COLO829 (cell line): ENCODE results near the gene LRRC75B.
"Not testable (repeated sequence)": the region's sequence is repeated elsewhere in the genome, so short reads cannot be mapped to it uniquely, and the experiment has no call there.

Experiments used
- DNase-seq: peaks from one replicate; pipeline ENCODE4 v3.0.0; 2012; ENCODE audit warnings: low spot score

LRRC75B gene, protein sequence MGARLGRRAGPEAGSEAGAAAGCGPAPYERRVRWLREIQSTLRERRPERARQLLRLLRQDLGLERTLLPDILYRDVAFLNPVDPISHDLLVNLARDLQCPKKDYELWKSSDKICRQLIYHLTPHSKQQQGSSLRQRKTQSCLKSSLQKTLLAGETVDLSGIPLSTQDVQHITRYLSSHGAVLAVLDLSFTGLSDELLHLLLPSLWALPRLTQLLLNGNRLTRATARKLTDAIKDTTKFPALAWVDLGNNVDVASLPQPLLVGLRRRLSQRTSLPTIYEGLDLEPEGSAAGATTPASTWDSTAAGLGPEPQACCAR

GRCh38 chr22:24592851-24593558 lies at the start of gene LRRC75B:
Gene LRRC75B (minus strand): TSS chr22:24593073. CDS start chr22:24593039, 34 bp downstream.
- DNase-seq, result peak; percentile 15

DNA sequence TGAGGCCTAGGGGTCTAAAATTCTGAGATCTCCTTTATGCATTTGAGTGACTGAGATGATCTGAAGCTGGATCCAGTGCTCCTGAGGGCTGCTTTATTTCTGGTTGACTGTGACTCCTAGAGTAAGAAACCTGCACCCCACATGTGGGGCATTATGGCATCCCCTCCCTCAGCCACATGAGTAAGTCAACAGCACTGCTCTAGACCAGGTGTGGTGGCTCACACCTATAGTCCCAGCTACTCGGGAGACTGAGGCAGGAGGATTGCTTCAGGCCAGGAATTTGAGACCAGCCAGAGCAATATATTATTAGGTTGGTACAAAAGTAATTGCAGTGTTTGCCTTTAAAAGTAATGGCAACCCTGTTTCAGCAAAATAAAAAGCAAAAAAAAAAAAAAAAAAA lies 49.4 kb upstream of the LRRC75B start:
- not testable (repeated sequence) for DNase-seq

DNA sequence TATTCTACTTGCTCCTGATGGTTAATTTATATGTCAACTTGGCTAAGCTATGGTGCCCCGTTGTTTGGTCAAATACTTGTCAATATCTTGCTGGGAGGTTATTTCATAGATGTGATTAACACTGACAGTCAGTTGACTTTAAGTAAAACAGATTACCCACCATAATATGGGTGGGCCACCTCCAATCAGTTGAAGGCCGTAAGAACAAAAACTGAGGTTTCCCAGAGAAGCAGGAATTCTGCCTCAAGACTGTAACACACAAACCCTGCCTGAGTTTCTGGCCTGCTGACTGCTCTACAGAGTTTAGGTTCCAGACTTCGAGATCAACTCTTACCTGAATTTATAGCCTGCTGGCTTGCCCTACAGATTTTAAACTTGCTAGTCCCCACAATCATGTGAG lies 43.6 kb upstream of the LRRC75B start:
- DNase-seq, result not testable (repeated sequence)

DNA sequence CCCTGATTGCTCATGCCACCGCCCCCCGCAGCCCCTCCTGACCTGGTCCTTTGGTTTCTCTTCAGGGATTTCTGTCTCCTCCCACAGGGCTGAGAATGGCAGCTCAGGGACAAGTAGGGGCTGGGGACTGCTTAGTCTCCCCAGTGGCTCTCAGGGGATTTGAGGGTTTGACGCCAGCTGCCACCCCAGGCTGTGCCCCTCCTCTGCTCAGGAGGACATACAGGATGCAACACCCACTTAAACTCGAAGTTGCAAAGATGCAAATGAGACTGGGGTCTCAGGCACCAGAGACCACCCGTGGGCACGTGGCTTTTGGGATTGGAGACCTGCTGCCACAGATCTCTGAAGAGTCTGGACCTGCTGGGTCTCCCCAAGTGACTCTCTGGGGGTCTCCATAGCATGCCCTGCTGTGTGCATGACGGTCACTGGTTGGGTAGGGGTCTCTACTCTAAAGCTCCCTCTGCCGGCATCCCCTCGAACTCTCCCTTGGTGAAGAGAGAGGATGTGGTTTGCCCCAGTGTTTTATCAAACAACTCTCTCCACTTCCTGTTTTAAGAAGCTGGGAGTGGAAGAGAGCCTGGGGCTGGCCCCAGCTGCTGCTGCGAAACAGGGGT lies 42.0 kb upstream of the LRRC75B start:
- DNase-seq, result not testable (repeated sequence)

GRCh38 chr22:24633231-24634023 lies 40.6 kb upstream of the LRRC75B start:
- not testable (repeated sequence) for DNase-seq

GRCh38 chr22:24632642-24633041 lies 39.8 kb upstream of the LRRC75B start:
- not testable (repeated sequence) for DNase-seq

GRCh38 chr22:24631430-24632122 lies 38.7 kb upstream of the LRRC75B start:
- DNase-seq, result not testable (repeated sequence)

DNA sequence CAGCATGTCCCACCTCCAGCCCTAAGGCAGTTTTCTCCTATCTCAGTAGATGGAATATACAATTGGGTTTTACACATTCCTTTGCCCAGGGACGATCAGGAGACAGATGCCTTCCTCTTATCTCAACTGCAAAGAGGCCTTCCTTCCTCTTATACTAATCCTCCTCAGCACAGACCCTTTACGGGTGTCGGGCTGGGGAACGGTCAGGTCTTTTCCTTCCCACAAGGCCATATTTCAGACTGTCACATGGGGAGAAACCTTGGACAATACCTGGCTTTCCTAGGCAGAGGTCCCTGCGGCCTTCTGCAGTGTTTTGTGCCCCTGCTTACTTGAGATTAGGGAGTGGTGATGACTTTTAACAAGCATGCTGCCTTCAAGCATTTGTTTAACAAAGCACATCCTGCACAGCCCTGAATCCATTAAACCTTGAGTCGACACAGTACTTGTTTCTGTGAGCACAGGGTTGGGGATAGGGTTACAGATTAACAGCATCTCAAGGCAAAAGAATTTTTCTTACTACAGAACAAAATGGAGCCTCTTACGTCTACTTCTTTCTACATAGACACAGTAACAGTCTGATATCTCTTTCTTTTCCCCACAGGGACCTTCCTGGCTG lies 38.0 kb upstream of the LRRC75B start:
- not testable (repeated sequence) for DNase-seq

DNA sequence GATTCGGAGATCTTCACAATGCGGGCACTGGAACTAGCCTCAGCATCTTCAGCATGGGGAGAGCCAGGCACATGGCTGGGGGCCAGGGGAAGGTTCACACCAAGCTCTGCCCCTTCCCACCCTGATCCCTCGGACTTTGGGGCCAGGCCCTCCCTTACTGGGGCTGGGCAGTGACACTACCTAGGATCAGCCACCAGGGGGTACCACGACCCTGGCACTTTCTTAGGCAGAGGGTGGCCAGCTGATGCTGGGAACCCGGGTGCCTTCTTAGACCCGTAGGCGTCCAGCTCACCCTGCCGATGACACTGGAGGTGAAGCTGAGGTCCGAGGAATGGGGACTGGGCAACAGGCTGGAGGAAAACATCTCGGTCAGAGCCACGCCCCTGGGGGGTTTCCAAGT lies 36.2 kb upstream of the LRRC75B start:
- DNase-seq, result not testable (repeated sequence)

DNA sequence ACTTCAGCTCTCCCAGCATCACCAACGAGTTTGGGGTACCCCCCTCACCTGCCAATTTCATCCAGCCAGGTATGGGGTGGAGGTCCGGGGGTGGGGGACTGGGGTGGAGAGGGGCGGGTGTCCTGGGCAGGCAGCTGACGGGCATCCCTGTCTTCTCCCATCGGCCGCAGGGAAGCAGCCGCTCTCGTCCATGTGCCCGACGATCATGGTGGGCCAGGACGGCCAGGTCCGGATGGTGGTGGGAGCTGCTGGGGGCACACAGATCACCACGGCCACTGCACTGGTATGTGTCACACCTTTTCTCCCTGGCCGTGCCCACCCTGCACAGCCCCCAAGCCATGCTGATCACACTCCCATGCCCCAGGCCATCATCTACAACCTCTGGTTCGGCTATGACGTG lies 35.0 kb upstream of the LRRC75B start:
- DNase-seq, result not testable (repeated sequence)

- not testable (repeated sequence) for DNase-seq
Observed at GRCh38 chr22:24622596-24622995, 29.7 kb upstream of the LRRC75B start.

GRCh38 chr22:24621244-24621643 lies 28.4 kb upstream of the LRRC75B start:
- DNase-seq, result not testable (repeated sequence)

DNA sequence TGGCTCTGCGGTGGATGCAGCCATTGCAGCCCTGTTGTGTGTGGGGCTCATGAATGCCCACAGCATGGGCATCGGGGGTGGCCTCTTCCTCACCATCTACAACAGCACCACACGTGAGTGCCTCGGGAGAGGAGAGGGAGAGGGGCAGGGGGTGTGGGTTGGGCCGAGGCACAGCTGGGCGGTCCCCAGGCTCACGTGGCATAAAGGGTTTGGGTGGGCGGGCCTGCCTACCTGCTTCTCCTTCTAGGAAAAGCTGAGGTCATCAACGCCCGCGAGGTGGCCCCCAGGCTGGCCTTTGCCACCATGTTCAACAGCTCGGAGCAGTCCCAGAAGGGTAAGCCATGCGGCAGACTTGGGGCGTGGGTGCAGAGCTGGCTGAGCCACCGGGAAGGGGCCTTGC lies 21.9 kb upstream of the LRRC75B start:
- DNase-seq, result not testable (repeated sequence)

GRCh38 chr22:24609888-24610287 lies 17.0 kb upstream of the LRRC75B start:
- not testable (repeated sequence) for DNase-seq

DNA sequence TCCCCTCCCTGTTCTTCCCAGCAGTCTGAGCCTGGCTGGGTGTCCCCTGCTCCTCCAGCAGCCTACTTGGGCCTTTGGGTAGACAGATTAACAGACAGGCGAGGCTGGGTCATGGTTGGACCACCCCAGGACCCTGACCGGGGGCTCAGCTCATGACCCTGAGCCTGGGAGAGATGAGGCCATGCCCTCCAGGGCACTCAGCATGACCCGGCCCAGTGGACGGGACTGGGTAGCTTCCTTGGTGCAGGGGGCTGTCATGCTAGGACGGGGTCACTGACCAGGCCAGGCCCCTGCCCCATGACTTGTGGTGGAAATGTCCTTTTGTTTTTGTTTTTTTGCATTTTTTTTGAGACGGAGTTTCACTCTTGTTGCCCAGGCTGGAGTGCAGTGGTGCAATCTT lies 15.5 kb upstream of the LRRC75B start:
- DNase-seq, result not testable (repeated sequence)

DNA sequence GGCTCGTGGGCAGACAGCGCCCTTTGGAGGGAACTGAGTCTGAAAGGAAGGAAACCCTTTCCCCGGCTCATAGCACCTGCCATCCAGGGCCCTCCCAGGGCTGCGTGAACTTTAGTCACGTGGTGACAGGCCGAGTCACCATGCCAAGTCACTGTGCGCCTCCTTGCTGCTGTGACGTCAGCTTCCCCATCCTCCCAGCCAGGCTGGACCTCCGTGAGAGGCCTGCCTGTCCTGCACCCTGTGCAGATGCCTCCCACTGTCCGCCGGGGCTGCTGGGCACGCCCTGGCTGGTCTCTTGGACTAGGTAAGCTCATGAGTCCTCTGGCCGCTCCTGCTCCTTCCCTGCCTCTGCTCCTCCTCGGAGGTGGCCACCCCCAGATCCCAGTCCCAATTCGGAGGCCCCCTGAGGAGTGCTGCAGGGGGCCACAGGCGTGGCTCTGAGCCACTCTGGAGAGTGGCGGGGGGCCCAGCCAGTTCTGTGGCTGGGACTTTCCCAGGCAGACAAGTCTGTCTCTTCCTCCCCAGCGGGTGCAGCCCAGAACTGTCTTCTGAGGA lies 14.6 kb upstream of the LRRC75B start:
- DNase-seq, result not testable (repeated sequence)

GRCh38 chr22:24606340-24606739 lies 13.5 kb upstream of the LRRC75B start:
- not testable (repeated sequence) for DNase-seq

GRCh38 chr22:24603770-24604629 lies 11.1 kb upstream of the LRRC75B start:
- not testable (repeated sequence) for DNase-seq
